OCI-LY1 (cell line): ENCODE measurements around the gene TLE5.

Experiments
- H2AFZ ChIP-seq: fragments of 200-600 bp; sonication (generic), shearing (Covaris generic); 2 replicates; pipeline ENCODE4 v1.6.0; 2014; ENCODE audit warnings: antibody characterized with exemption, mild to moderate bottlenecking, low read length
- H3F3A ChIP-seq: fragments of 200-600 bp; sonication (generic), shearing (Covaris generic); 2 replicates; pipeline ENCODE4 v1.6.0; 2014; ENCODE audit warnings: mild to moderate bottlenecking, antibody characterized with exemption, low read length, moderate library complexity; ENCODE audit not compliant: insufficient read depth
- H3K27ac ChIP-seq: fragments of 200-600 bp; sonication (generic); 2 replicates; pipeline ENCODE4 v1.5.1; 2014; ENCODE audit warnings: low read length, mixed run types, mild to moderate bottlenecking, low read depth; ENCODE audit not compliant: poor library complexity, severe bottlenecking
- H3K27me3 ChIP-seq: fragments of 200-600 bp; sonication (generic); 2 replicates; pipeline ENCODE4 v1.6.0; 2014; ENCODE audit warnings: antibody characterized with exemption, mild to moderate bottlenecking, low read length, moderate library complexity; ENCODE audit not compliant: insufficient read depth
- H3K36me3 ChIP-seq: fragments of 200-600 bp; sonication (generic); 2 replicates; pipeline ENCODE4 v1.6.1; 2014; ENCODE audit warnings: mild to moderate bottlenecking, antibody characterized with exemption, low read length, moderate library complexity, mixed read lengths; ENCODE audit not compliant: insufficient read depth
- H3K4me1 ChIP-seq: fragments of 200-600 bp; sonication (generic); 2 replicates; pipeline ENCODE4 v1.5.1; 2014; ENCODE audit warnings: mild to moderate bottlenecking, low read length, moderate library complexity; ENCODE audit not compliant: insufficient read depth, severe bottlenecking
- H3K4me2 ChIP-seq: fragments of 200-600 bp; sonication (generic), shearing (Covaris generic); 2 replicates; pipeline ENCODE4 v1.6.1; 2014; ENCODE audit warnings: low read length
- H3K4me3 ChIP-seq: fragments of 200-600 bp; sonication (generic); 2 replicates; pipeline ENCODE4 v1.5.1; 2014; ENCODE audit warnings: low read length, low read depth, mild to moderate bottlenecking, mixed read lengths; ENCODE audit not compliant: poor library complexity, severe bottlenecking
- H3K79me2 ChIP-seq: fragments of 200-600 bp; shearing (Covaris generic); 2 replicates; pipeline ENCODE4 v1.6.1; 2016; ENCODE audit warnings: mixed run types, low read length, mixed read lengths; ENCODE audit not compliant: insufficient read depth
- H3K9ac ChIP-seq: fragments of 200-600 bp; sonication (generic), shearing (Covaris generic); 2 replicates; pipeline ENCODE4 v1.6.1; 2014; ENCODE audit warnings: mild to moderate bottlenecking, low read length, mixed read lengths
- H3K9me2 ChIP-seq: fragments of 200-600 bp; sonication (generic), shearing (Covaris generic); 2 replicates; pipeline ENCODE4 v1.6.1; 2014; ENCODE audit warnings: low read depth, mild to moderate bottlenecking, low read length, mixed read lengths
- H3K9me3 ChIP-seq: fragments of 200-600 bp; shearing (Covaris generic); 2 replicates; pipeline ENCODE4 v1.6.1; 2014; ENCODE audit warnings: low read length, mixed read lengths
- H4K20me1 ChIP-seq: fragments of 200-600 bp; sonication (generic), shearing (Covaris generic); 2 replicates; pipeline ENCODE4 v1.6.0; 2016; ENCODE audit warnings: mild to moderate bottlenecking, low read length; ENCODE audit not compliant: insufficient read depth
- EZH2 ChIP-seq: fragments of 200-600 bp; sonication (generic), shearing (Covaris generic); IDR thresholded peaks from 2 replicates; pipeline ENCODE4 v1.8.0; 2017; ENCODE audit warnings: borderline replicate concordance, mixed run types, mild to moderate bottlenecking, antibody characterized with exemption, low read length, moderate library complexity, mixed read lengths
- TF ChIP-seq, protein P1 (sequence below): fragments of 200-600 bp; sonication (generic), shearing (Covaris generic); IDR thresholded peaks from 2 replicates; pipeline ENCODE4 v1.5.1; 2017; ENCODE audit warnings: mild to moderate bottlenecking, antibody characterized with exemption, low read length, moderate library complexity, mixed read lengths

The TLE5 gene

DNA sequence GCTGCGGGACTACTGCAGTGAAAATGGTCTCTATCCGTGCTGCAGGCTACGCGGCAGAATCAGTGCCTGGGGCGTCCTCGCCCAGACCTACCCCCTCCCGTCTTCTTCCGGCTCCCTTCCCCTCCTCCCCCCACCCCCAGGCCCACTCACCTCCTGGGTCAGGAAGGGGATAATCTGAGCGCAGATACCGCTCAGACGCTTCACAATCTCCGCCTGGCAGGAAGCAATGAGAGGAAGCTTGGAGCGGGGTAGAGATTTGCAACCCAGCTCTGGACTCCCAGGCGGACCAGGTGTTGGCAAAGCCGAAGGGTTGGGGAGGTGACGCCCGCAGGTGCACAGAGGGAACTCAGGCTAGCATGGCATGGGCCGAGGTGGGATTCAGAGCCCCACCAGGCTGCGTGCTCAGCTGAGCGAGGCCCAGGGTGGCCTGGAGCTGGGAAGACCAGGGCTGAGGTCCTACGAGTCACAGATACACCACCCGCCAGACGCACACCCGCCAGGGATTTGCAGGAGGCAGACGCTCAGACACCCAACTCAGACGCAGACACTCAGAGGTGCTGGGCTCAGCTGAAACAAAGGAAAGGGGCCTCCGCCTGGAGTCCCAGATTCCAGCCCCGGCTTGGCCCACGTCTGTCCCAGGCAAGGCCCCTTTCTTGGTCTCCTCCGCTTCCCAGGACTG lies 37.3 kb downstream of the TLE5 start:
- TF ChIP-seq, protein P1, sequence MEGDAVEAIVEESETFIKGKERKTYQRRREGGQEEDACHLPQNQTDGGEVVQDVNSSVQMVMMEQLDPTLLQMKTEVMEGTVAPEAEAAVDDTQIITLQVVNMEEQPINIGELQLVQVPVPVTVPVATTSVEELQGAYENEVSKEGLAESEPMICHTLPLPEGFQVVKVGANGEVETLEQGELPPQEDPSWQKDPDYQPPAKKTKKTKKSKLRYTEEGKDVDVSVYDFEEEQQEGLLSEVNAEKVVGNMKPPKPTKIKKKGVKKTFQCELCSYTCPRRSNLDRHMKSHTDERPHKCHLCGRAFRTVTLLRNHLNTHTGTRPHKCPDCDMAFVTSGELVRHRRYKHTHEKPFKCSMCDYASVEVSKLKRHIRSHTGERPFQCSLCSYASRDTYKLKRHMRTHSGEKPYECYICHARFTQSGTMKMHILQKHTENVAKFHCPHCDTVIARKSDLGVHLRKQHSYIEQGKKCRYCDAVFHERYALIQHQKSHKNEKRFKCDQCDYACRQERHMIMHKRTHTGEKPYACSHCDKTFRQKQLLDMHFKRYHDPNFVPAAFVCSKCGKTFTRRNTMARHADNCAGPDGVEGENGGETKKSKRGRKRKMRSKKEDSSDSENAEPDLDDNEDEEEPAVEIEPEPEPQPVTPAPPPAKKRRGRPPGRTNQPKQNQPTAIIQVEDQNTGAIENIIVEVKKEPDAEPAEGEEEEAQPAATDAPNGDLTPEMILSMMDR, result no peak
- TF ChIP-seq EZH2, result no peak
- Histone ChIP-seq H3K36me3 (no peaks in the 10 kb centered on the region), H3K27me3 (peaks cover 12% of the 10 kb centered on the region), H3K4me2 (no peak overlapping the region), H3F3A (no peaks in the 10 kb centered on the region), H3K4me3 (no peak overlapping the region), H2AFZ (no peak overlapping the region), H3K27ac (no peak overlapping the region), H3K9ac (no peak overlapping the region), H4K20me1 (no peaks in the 10 kb centered on the region), H3K4me1 (no peaks in the 10 kb centered on the region), H3K79me2 (no peaks in the 10 kb centered on the region), H3K9me2 (no peaks in the 10 kb centered on the region), H3K9me3 (no peaks in the 10 kb centered on the region)

DNA sequence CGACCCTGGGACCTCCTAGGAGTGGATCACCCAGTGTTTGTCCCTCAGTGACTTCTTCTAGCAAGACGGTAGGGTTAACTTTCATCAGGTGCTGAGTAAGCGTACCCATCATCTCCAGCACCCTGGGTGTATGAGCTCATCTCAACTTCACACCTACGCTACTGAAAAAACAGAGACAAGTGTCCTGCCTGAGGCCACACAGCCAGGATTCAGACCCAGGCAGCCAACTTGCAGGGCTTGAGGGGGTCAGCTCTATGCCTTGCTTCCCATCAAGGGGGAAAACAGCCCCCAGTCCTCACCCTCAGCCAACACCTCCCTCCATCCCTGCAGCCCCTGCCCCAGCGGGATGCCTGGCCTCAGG lies 37.8 kb downstream of the TLE5 start:
- Histone ChIP-seq H3K4me3 (no peak overlapping the region), H3K9me3 (no peaks in the 10 kb centered on the region), H3K27ac (no peak overlapping the region), H4K20me1 (no peaks in the 10 kb centered on the region), H2AFZ (no peak overlapping the region), H3K9ac (no peak overlapping the region), H3K27me3 (peaks cover 12% of the 10 kb centered on the region), H3K9me2 (no peaks in the 10 kb centered on the region), H3K4me1 (no peaks in the 10 kb centered on the region), H3K36me3 (no peaks in the 10 kb centered on the region), H3K4me2 (no peak overlapping the region), H3K79me2 (no peaks in the 10 kb centered on the region), H3F3A (no peaks in the 10 kb centered on the region)
- TF ChIP-seq EZH2, result no peak
- TF ChIP-seq, protein P1, result no peak

DNA sequence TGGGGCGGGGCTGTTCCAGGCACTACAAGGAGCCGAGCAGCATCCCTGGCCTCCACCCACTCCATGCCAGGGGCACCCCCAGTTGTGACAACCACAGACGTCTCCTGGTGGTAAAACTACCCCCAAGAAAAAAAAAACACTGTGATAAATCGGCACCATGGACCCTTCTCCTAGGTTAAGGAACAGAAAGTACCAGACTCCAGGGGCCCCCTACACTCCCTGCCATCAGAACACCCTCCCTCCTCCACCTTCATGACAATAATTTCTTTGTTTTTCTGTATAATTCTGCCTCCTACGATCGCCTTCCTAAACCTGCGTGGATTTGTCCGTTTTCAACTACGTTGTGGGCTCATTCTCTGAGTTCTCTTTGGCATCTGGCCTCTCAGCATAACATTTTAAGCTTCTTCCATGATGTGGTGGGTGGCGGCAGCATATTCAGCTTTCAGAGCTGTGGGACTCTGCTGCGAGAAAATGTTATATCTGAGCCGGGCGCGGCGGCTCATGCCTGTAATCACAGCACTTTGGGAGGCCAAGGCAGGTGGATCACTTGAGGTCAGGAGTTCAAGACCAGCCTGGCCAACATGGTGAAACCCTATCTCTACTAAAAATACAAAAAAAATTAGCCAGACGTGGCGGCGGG lies 41.9 kb downstream of the TLE5 start:
- no peak for TF ChIP-seq EZH2
- TF ChIP-seq, protein P1, result no peak
- H3F3A ChIP-seq, result no peaks in the 10 kb centered on the region

More for the DNA sequence above, 41.9 kb downstream of the TLE5 start:
- Histone ChIP-seq H3K4me3 (no peak overlapping the region), H3K27me3 (peaks cover 7% of the 10 kb centered on the region; the same call in 1 of the 2 replicates), H3K27ac (no peak overlapping the region), H3K9ac (no peak overlapping the region), H4K20me1 (no peaks in the 10 kb centered on the region), H3K4me1 (no peaks in the 10 kb centered on the region), H3K79me2 (no peaks in the 10 kb centered on the region), H3K9me3 (no peaks in the 10 kb centered on the region), H3K4me2 (no peak overlapping the region), H2AFZ (no peak overlapping the region), H3K36me3 (no peaks in the 10 kb centered on the region), H3K9me2 (no peaks in the 10 kb centered on the region)
